ENCODE data around the gene FIS1.
"Not testable (repeated sequence)": the region's sequence is repeated elsewhere in the genome, so short reads cannot be mapped to it uniquely, and the experiment has no call there.

The FIS1 gene

DNA sequence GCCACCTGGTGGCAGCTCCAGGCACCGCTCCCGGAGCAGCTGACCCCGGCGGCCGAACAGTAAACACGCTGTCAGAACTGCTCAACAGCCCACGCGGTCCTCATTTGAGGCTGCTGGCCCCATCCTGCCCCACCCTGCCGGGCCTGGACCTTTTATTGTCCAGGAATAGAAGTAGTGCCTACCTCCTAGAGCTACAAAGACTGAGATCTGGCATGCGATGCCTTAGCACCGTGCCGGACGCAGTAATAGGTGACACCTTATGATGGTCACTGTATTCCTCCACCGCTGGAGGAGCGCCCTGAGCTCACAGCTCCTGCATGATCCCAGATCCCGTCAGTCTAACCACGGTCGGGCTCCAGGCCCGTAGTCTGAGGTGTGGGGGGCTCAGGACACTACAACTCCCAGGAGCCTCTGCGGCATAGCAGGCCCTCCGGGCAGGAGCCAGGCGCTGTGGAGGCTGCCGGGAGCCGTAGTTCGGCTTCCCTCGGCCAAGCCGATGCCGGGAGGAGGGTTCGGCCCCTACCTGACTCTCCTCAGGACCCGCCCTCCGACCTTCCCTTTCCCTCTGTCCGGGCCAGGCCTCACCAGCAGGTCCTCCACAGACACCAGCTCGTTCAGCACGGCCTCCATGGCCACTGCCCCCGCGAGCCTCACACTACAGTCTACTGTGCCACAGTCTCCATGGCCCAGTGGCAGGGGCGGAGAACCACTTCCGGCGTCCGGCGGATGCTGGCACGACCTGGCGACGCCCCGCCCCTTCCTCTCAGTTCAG lies at the start of gene FIS1:
TSS of gene FIS1 (minus strand) at position 707 of the 772 bp plus-strand sequence. CDS start at position 630, 77 bp downstream.
- peak; percentile 98 for DNase-seq
- peak within 1 kb of the TSS; percentile 99 for H3K4me3 Mint-ChIP-seq
- peaks cover 81% of the 10 kb centered on the region for H3K36me3 Mint-ChIP-seq (ENCODE audit: low read depth)
- H3K4me1 Mint-ChIP-seq (ENCODE audit: low read depth): peaks cover 47% of the 10 kb centered on the region
- peak within 1 kb of the TSS; percentile 99 for H3K27ac Mint-ChIP-seq
- H3K27me3 Mint-ChIP-seq: no peaks in the 10 kb centered on the region
- H3K9me3 Mint-ChIP-seq: no peaks in the 10 kb centered on the region

DNA sequence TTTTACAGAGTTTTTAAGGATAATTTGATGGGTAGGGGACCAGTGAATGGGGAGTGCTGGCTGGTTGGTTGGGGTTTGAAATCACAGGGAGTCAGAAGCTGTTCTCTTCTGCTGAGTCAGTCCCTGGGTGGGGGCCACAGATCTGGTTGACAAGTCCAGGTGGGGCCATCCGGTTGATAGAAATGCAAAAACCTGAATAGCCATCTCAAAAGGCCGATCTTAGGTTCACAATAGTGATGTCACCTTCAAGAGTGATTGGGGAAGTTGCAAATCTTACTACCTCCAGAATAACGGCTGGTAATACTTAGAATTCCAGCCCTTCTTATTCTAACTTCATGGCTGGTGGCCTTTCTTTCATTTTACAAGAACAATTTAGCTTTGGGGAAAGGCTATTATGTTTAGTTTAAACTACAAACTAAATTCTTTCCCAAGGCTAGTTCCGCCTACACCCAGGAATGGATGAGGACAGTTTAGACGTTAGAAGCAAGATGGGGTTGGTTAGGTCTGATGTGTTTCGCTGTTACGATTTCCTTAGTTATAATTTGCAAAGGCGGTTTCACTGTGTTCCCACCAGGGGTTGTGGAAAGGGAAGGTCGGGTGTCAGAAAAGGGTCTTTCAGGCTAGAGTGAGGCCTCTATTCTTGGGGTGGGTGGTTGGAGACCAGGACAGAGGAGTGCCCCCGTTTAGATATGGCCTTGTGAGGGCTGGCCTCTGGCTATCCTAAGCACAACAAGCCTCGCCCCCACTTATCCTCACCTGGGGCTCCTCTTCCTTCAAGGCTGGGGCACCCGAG lies 49.4 kb upstream of the FIS1 start:
- Mint-ChIP-seq H3K27me3 (peaks cover 65% of the 10 kb centered on the region), H3K9me3 (no peaks in the 10 kb centered on the region), H3K36me3 (ENCODE audit: low read depth) (no peaks in the 10 kb centered on the region), H3K27ac (no peak overlapping the region), H3K4me3 (no peak overlapping the region), H3K4me1 (ENCODE audit: low read depth) (peaks cover 11% of the 10 kb centered on the region)
- no peak for DNase-seq

DNA sequence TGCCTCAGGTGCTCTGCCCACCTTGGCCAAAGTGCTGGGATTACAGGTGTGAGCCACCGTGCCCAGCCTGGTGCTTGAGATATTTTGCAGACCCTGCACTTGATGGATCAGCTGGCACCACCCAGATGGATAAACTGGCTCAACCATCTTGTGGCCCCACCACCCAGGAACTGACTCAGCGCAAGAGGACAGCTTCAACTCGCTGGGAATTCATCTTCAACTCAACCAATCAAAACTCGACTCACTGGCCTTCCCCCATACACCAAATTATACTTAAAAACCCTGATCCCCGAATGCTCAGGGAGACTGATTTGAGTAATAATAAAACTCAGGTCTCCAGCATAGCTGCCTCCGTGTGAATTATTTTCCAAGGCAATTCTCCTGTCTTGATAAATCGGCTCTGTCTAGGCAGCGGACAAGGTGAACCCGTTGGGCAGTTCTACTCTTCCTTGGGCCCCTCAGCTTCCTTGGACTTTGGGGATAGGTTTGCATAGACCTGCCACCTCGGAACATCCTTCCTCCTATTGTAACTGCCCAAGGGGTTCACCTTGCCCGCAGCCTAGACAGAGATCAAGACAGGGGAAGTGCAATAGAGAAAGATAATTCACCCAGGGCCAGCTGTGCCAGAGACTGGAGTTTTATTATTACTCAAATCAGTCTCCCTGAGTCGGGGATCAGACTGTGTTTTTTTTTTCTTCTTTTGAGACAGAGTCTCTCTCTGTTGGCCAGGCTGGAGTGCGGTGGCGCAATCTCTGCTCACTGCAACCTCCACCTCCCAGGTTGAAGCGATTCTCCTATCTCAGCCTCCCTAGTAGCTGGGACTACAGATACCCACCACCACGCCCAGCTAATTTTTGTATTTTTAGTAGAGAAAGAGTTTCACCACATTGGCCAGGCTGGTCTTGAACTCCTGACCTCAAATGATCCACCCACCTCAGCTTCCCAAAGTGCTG lies 48.5 kb upstream of the FIS1 start:
- H3K27ac Mint-ChIP-seq; H3K36me3 Mint-ChIP-seq (ENCODE audit: low read depth); H3K9me3 Mint-ChIP-seq; DNase-seq; H3K4me3 Mint-ChIP-seq: not testable (repeated sequence)
- peaks cover 11% of the 10 kb centered on the region for H3K4me1 Mint-ChIP-seq (ENCODE audit: low read depth)
- H3K27me3 Mint-ChIP-seq: peaks cover 60% of the 10 kb centered on the region

DNA sequence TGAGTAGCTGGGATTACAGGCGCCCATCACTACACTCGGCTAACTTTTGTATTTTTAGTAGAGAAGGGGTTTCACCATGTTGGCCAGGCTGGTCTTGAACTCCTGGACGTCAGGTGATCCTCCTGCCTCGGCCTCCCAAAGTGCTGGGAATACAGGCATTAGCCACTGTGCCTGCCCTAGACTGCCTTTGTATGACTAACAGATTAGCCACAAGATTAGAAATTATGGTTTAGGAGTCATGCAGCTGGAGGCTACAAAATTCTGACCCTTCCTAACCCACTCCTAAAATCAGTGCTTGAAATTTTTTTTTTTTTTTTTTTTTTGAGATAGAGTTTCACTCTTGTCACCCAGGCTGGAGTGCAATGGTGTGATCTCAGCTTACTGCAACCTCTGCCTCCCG lies 47.7 kb upstream of the FIS1 start:
- not testable (repeated sequence) for H3K9me3 Mint-ChIP-seq; H3K27ac Mint-ChIP-seq; DNase-seq; H3K4me3 Mint-ChIP-seq; H3K36me3 Mint-ChIP-seq (ENCODE audit: low read depth)
- peaks cover 55% of the 10 kb centered on the region for H3K27me3 Mint-ChIP-seq
- peaks cover 11% of the 10 kb centered on the region for H3K4me1 Mint-ChIP-seq (ENCODE audit: low read depth)

DNA sequence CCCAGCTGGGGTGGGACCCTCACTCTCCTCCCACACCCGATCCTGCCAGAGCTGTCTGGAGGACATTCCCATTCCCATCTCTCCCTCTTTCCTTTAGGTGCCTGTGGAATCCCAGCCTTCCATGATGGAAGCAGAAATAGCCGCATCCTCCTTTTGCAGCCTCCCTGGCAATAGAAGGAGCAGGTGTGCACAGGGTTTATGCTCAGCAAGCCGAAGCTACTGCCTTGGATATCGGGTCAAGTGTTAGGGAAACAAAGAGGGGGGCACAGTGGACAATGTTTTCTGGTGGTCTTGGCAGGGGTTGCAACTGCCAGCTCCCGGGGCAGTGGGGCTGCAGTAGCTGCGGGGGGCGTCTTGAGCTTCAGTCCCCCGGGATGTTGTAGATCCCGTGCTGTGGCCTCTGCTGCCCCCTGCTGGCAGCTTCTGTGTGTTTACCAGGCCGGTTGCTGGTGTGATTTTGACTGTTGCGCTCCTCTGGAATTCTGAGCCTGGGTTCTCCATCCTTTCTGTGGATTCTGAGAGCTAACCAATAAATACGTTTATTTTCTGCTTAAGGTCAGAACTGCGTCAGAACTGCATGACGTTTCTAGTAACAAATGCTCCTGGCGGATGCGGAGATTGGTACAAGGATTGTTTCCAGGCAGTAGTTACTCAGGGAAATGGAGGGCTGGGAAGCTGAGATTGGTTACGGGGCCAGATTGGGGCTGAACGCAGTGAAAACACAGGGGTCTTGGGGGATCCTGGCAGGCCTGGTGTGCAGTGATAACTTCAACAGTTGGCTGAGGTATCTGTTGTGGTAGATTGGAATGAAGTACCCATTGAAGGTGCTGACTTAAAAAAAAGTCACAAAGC lies 45.5 kb upstream of the FIS1 start:
- not testable (repeated sequence) for H3K27ac Mint-ChIP-seq; H3K9me3 Mint-ChIP-seq; H3K4me3 Mint-ChIP-seq; H3K36me3 Mint-ChIP-seq (ENCODE audit: low read depth)
- Mint-ChIP-seq H3K4me1 (ENCODE audit: low read depth) (peaks cover 16% of the 10 kb centered on the region), H3K27me3 (peaks cover 45% of the 10 kb centered on the region)
- DNase-seq: peak; percentile 77

DNA sequence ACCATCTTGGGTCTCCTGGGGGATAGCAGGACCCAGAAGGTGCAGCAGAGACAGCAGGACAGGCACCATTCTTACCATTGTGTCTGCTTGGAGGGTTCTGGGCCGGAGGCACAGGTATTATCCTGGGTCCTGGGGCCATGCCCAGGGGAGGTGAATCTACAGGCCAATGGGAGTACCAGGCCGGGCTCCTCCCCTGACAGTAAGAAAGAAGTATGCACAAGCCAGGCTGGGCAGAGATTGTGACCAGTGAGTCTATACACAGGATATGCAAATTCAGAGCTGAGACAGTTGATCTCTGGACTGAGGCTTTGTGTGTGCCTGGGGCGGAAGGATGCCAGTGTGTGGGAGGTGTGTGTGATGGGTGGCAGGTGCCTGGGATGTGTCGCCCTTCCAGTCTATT lies 44.8 kb upstream of the FIS1 start:
- H3K4me1 Mint-ChIP-seq (ENCODE audit: low read depth): peaks cover 16% of the 10 kb centered on the region
- DNase-seq; H3K27ac Mint-ChIP-seq; H3K4me3 Mint-ChIP-seq; H3K9me3 Mint-ChIP-seq; H3K36me3 Mint-ChIP-seq (ENCODE audit: low read depth): not testable (repeated sequence)
- H3K27me3 Mint-ChIP-seq: peaks cover 37% of the 10 kb centered on the region

DNA sequence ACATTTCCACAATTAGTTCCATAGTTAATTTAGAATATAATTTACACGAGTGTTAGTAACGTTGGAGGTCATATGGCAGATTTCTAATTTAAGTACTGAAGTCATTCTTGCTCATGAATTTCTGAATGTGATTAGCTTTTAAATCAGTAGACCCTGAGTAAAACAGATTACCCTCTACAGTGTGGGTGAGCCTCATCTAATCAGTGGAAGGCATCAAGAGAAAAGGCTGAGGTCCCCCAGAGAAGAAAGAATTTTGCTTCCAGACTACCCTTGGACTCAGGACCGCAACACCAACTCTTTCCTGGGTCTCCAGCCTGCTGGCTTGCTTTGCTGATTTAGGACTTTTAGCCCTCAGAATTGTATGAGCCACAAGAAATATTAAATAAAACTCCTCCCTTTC lies 43.6 kb upstream of the FIS1 start:
- peaks cover 16% of the 10 kb centered on the region for H3K4me1 Mint-ChIP-seq (ENCODE audit: low read depth)
- H3K27ac Mint-ChIP-seq: no peak overlapping the region
- H3K9me3 Mint-ChIP-seq: no peaks in the 10 kb centered on the region
- peaks cover 26% of the 10 kb centered on the region for H3K27me3 Mint-ChIP-seq
- no peaks in the 10 kb centered on the region for H3K36me3 Mint-ChIP-seq (ENCODE audit: low read depth)
- no peak for DNase-seq
- no peak overlapping the region for H3K4me3 Mint-ChIP-seq

DNA sequence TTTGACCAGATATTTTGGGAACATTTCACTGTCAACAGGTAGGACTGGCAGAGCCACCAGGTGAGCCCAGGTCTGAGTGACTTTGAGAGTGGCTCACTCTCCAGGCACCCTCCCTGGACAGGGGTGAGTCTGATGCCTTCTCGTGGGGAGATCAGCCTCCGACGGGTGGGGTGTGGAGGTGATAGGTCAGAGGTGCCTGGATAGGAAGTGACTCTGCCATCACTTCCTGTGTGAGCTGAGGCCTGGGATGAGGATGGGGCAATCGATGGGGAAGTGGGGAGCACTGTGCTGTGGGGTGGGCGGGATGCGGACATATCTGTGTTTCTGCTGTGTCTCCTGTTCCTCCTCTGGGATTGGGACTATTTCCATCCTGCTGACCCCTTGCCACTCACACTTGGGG lies 42.2 kb upstream of the FIS1 start:
- Mint-ChIP-seq H3K27me3 (peaks cover 19% of the 10 kb centered on the region), H3K4me1 (ENCODE audit: low read depth) (peaks cover 22% of the 10 kb centered on the region), H3K36me3 (ENCODE audit: low read depth) (no peaks in the 10 kb centered on the region), H3K4me3 (no peak overlapping the region), H3K27ac (no peak overlapping the region), H3K9me3 (no peaks in the 10 kb centered on the region)
- no peak for DNase-seq

DNA sequence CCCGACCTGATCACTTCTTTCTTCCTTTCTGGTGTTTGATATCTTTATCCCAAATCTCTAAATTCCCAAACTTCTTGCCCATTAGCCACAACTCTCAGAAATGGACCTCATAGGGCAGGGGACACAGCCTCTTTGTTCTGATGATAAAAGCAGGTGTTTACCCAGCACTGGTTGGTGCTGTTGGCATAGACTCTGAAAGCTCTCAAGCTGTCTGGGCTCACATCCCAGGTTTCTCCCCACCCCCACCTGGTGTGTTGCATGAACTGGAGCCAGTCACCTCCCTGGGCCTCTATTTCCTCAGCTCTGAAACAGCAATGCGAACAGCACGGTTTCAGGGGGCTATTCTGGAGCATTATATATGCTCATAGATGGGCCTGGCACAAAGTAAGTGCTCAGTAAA lies 41.0 kb upstream of the FIS1 start:
- not testable (repeated sequence) for H3K27ac Mint-ChIP-seq; DNase-seq; H3K36me3 Mint-ChIP-seq (ENCODE audit: low read depth); H3K9me3 Mint-ChIP-seq; H3K4me3 Mint-ChIP-seq
- peaks cover 22% of the 10 kb centered on the region for H3K4me1 Mint-ChIP-seq (ENCODE audit: low read depth)
- peaks cover 11% of the 10 kb centered on the region for H3K27me3 Mint-ChIP-seq

DNA sequence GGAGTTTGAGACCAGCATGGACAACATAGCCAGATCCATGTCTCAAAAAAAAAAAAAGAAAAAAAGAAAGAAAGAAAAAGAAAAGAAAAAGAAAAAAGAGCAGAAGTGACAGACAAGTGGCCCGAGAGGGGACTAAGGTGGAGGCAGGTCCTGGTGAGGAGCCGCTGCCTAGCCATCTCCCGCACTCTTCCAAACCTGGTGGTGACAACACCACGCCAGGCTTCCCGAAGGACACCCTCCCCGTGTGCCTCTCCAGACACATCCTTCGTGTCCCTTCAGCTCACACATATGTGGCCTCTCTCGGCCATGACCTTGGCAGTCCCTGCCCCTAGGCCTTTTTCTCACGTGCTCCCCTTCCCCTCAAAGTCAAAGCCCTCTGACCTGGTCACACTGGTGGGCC lies 40.3 kb upstream of the FIS1 start:
- Mint-ChIP-seq H3K4me1 (ENCODE audit: low read depth) (peaks cover 15% of the 10 kb centered on the region), H3K4me3 (no peak overlapping the region), H3K27ac (no peak overlapping the region), H3K27me3 (peaks cover 4% of the 10 kb centered on the region), H3K9me3 (no peaks in the 10 kb centered on the region), H3K36me3 (ENCODE audit: low read depth) (no peaks in the 10 kb centered on the region)
- DNase-seq: no peak

DNA sequence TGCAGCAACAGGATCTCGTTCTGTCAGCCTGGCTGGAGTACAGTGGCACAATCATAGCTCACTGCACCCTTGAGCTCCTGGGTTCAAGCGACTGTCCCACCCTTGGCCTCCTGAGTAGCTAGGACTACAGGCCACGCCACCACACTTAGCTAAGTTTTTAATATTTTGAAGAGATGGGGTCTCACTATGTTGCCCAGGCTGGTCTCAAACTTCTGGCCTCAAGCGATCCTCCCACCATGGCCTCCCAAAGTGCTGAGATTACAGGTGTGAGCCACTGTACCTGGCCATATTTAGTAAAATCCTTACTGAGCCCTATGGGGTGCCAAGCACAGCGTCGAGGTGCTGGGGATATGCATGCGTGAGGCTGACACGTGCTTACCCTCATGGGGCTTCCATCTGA lies 36.0 kb upstream of the FIS1 start:
- peaks cover 20% of the 10 kb centered on the region for H3K27me3 Mint-ChIP-seq
- not testable (repeated sequence) for H3K4me1 Mint-ChIP-seq (ENCODE audit: low read depth); H3K27ac Mint-ChIP-seq; H3K4me3 Mint-ChIP-seq; DNase-seq; H3K36me3 Mint-ChIP-seq (ENCODE audit: low read depth); H3K9me3 Mint-ChIP-seq

DNA sequence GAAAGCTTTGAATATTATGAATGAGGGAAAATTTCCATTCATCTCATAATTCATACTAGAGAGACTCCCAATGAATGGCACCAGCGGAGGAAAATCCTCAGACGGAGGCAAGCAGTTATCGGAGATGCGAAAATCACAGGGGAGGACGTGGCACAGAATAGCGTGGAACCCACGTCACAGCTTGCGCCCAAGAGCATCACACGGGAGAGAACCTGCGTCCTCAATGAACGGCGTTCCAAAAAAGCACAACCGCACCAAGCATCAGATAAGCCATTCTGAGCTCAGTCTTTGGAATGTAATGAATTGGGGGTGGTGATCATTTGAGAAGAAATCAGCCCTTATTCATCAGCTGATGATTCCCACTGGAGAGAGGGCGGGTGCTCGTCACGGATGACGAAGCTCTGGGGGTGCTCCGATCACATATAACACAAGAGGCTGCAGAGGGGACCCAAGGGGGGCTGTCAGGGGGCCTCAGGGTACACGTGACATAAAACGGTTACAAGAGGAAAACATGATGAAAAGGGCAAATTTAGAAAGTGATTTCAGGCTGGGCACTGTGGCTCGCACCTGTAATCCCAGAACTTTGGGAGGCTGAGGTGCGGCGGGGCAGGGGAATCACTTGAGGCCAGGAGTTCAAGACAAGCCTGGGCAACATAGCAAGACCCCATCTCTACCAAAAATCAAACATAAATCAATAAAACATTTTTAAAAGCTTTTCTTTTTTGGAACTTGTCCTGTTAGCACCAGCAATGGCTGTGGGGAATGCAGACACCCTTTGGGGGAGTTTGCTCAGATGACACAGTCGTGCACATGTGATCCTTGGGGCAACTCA lies 33.8 kb upstream of the FIS1 start:
- no peak for DNase-seq
- H3K27ac Mint-ChIP-seq: no peak overlapping the region
- H3K4me3 Mint-ChIP-seq: no peak overlapping the region
- H3K27me3 Mint-ChIP-seq: peaks cover 25% of the 10 kb centered on the region
- H3K4me1 Mint-ChIP-seq (ENCODE audit: low read depth): peaks cover 5% of the 10 kb centered on the region
- no peaks in the 10 kb centered on the region for H3K36me3 Mint-ChIP-seq (ENCODE audit: low read depth)
- H3K9me3 Mint-ChIP-seq: no peaks in the 10 kb centered on the region

DNA sequence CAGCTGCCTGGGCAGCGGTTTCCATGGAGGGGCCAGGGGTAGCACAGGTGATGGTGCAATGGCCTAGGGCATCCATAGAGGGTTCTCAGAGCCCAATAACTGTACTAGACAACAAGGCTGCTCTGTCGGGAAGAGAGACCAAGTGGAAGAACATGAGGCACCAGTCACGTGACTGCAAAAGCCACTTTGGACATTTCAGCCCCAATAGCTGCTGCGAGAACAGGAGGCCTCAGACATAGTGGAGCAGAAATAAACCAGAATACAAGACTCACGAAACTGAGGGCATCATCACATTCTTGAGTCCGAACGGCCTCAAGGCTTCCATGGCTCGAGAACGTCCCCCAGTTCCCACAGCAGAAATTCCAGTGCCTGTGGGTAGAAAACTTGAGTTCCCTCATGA lies 32.3 kb upstream of the FIS1 start:
- Mint-ChIP-seq H3K36me3 (ENCODE audit: low read depth) (no peaks in the 10 kb centered on the region), H3K4me3 (no peak overlapping the region), H3K9me3 (no peaks in the 10 kb centered on the region), H3K4me1 (ENCODE audit: low read depth) (no peaks in the 10 kb centered on the region), H3K27ac (no peak overlapping the region), H3K27me3 (peaks cover 25% of the 10 kb centered on the region)
- no peak for DNase-seq

All from activated T-cell treated with anti-CD3 and anti-CD28 coated beads, Interleukin-2, amount 50 U/mL, for 24 hours (primary cell).